ENCODE measurements around the gene B3GAT2.

- TF ChIP-seq EZH2 (IDR thresholded peaks at IDR 0.05; ENCODE audit: insufficient read depth, poor library complexity, severe bottlenecking) (no peak), EZH2phosphoT487 (IDR thresholded peaks at IDR 0.05; ENCODE audit: insufficient read depth, low read depth) (no peak)
Observed at GRCh38 chr6:70872469-70872868, 84.4 kb downstream of the B3GAT2 start.

All from GM23248 (cell line).